ENCODE measurements around the gene ROMO1. TPM values are rescaled to one million over a fixed set of nuclear protein-coding genes. Genes with fewer than 3 reads are reported as not detected.
"Not testable (repeated sequence)": the region's sequence is repeated elsewhere in the genome, so short reads cannot be mapped to it uniquely, and the experiment has no call there.

ROMO1 gene
- total RNA-seq, 1 donor from 2014 or later: 110 TPM

GRCh38 chr20:35716330-35716729 is 17.1 kb downstream of the ROMO1 start:
- DNase-seq (ENCODE audit: extremely low spot score, unreplicated experiment): no peak
- Mint-ChIP-seq H3K4me3 (ENCODE audit: unreplicated experiment) (no peak overlapping the region), H3K36me3 (ENCODE audit: unreplicated experiment) (peaks cover 53% of the 10 kb centered on the region), H3K9me3 (ENCODE audit: unreplicated experiment) (no peaks in the 10 kb centered on the region), H3K4me1 (ENCODE audit: unreplicated experiment) (peaks cover 2% of the 10 kb centered on the region), H3K27me3 (ENCODE audit: unreplicated experiment) (no peaks in the 10 kb centered on the region), H3K27ac (ENCODE audit: unreplicated experiment) (no peak overlapping the region)
- no peak for TF ChIP-seq CTCF (IDR thresholded peaks at IDR 0.05)

- not testable (repeated sequence) for H3K27ac Mint-ChIP-seq (ENCODE audit: unreplicated experiment); DNase-seq (ENCODE audit: extremely low spot score, unreplicated experiment); H3K9me3 Mint-ChIP-seq (ENCODE audit: unreplicated experiment); H3K4me3 Mint-ChIP-seq (ENCODE audit: unreplicated experiment); H3K27me3 Mint-ChIP-seq (ENCODE audit: unreplicated experiment); H3K4me1 Mint-ChIP-seq (ENCODE audit: unreplicated experiment)
- peaks cover 54% of the 10 kb centered on the region for H3K36me3 Mint-ChIP-seq (ENCODE audit: unreplicated experiment)
Observed at GRCh38 chr20:35718321-35718720, 19.1 kb downstream of the ROMO1 start.

- H3K27ac Mint-ChIP-seq (ENCODE audit: unreplicated experiment): no peak overlapping the region
- H3K9me3 Mint-ChIP-seq (ENCODE audit: unreplicated experiment): no peaks in the 10 kb centered on the region
- no peak overlapping the region for H3K4me3 Mint-ChIP-seq (ENCODE audit: unreplicated experiment)
Observed at GRCh38 chr20:35718972-35719635, 19.9 kb downstream of the ROMO1 start.

GRCh38 chr20:35719717-35720116 is 20.5 kb downstream of the ROMO1 start:
- Mint-ChIP-seq H3K9me3 (ENCODE audit: unreplicated experiment) (no peaks in the 10 kb centered on the region), H3K4me3 (ENCODE audit: unreplicated experiment) (no peak overlapping the region), H3K27ac (ENCODE audit: unreplicated experiment) (no peak overlapping the region), H3K27me3 (ENCODE audit: unreplicated experiment) (no peaks in the 10 kb centered on the region), H3K4me1 (ENCODE audit: unreplicated experiment) (peaks cover 2% of the 10 kb centered on the region), H3K36me3 (ENCODE audit: unreplicated experiment) (peaks cover 54% of the 10 kb centered on the region)
- no peak for TF ChIP-seq CTCF (IDR thresholded peaks at IDR 0.05)
- DNase-seq (ENCODE audit: extremely low spot score, unreplicated experiment): no peak

More at GRCh38 chr20:35718972-35719635, 19.9 kb downstream of the ROMO1 start:
- no peaks in the 10 kb centered on the region for H3K27me3 Mint-ChIP-seq (ENCODE audit: unreplicated experiment)
- DNase-seq (ENCODE audit: extremely low spot score, unreplicated experiment): peak; percentile 64
- no peak for TF ChIP-seq CTCF (IDR thresholded peaks at IDR 0.05)
- peaks cover 53% of the 10 kb centered on the region for H3K36me3 Mint-ChIP-seq (ENCODE audit: unreplicated experiment)
- peaks cover 2% of the 10 kb centered on the region for H3K4me1 Mint-ChIP-seq (ENCODE audit: unreplicated experiment)

GRCh38 chr20:35720165-35721123 is 21.2 kb downstream of the ROMO1 start:
- no peak for DNase-seq (ENCODE audit: extremely low spot score, unreplicated experiment)
- Mint-ChIP-seq H3K27me3 (ENCODE audit: unreplicated experiment) (no peaks in the 10 kb centered on the region), H3K27ac (ENCODE audit: unreplicated experiment) (no peak overlapping the region), H3K4me3 (ENCODE audit: unreplicated experiment) (no peak overlapping the region), H3K4me1 (ENCODE audit: unreplicated experiment) (peaks cover 2% of the 10 kb centered on the region), H3K36me3 (ENCODE audit: unreplicated experiment) (peaks cover 52% of the 10 kb centered on the region), H3K9me3 (ENCODE audit: unreplicated experiment) (no peaks in the 10 kb centered on the region)
- no peak for TF ChIP-seq CTCF (IDR thresholded peaks at IDR 0.05)

Measured in osteocyte (in vitro differentiated cells).